ENCODE results near the gene YARS1.

YARS1 gene

GRCh38 chr1:32830092-32830852 is 13.1 kb upstream of the YARS1 start:
- TF ChIP-seq ZFX (IDR thresholded peaks at IDR 0.05; ENCODE audit: borderline replicate concordance) (no peak), CTCF (IDR thresholded peaks at IDR 0.05) (no peak)
- no peak overlapping the region for H3K27ac ChIP-seq

GRCh38 chr1:32828341-32828740 is 11.2 kb upstream of the YARS1 start:
- TF ChIP-seq ZFX (IDR thresholded peaks at IDR 0.05; ENCODE audit: borderline replicate concordance) (no peak), CTCF (IDR thresholded peaks at IDR 0.05) (peak; percentile 36)
- no peak overlapping the region for H3K27ac ChIP-seq

- H3K27ac ChIP-seq: no peak overlapping the region
- TF ChIP-seq ZFX (IDR thresholded peaks at IDR 0.05; ENCODE audit: borderline replicate concordance) (no peak), CTCF (IDR thresholded peaks at IDR 0.05) (no peak)
Observed at GRCh38 chr1:32825181-32825580, 8.0 kb upstream of the YARS1 start.

GRCh38 chr1:32818804-32819541 is 1.8 kb upstream of the YARS1 start:
- peak overlapping the region; percentile 98 for H3K27ac ChIP-seq
- TF ChIP-seq ZFX (IDR thresholded peaks at IDR 0.05; ENCODE audit: borderline replicate concordance): no peak
- no peak for TF ChIP-seq CTCF (IDR thresholded peaks at IDR 0.05)

GRCh38 chr1:32817815-32818786 is 943 bp upstream of the YARS1 start:
- TF ChIP-seq ZFX (IDR thresholded peaks at IDR 0.05; ENCODE audit: borderline replicate concordance) (no peak), CTCF (IDR thresholded peaks at IDR 0.05) (no peak)
- H3K27ac ChIP-seq: peak overlapping the region; percentile 98

- TF ChIP-seq ZFX (IDR thresholded peaks at IDR 0.05; ENCODE audit: borderline replicate concordance) (no peak), CTCF (IDR thresholded peaks at IDR 0.05) (no peak)
- peak overlapping the region; percentile 98 for H3K27ac ChIP-seq
Observed at GRCh38 chr1:32816676-32817158, 441 bp downstream of the YARS1 start.

Data from 22Rv1 (cell line).